Measurements from ENCODE around the gene EDAR.
A peak's percentile ranks its signal among the peaks of the same experiment; 100 is the strongest.

The EDAR gene
- 3.2 to 18.4 (median 9.9) reads per million in 4 donors for total RNA-seq

DNA sequence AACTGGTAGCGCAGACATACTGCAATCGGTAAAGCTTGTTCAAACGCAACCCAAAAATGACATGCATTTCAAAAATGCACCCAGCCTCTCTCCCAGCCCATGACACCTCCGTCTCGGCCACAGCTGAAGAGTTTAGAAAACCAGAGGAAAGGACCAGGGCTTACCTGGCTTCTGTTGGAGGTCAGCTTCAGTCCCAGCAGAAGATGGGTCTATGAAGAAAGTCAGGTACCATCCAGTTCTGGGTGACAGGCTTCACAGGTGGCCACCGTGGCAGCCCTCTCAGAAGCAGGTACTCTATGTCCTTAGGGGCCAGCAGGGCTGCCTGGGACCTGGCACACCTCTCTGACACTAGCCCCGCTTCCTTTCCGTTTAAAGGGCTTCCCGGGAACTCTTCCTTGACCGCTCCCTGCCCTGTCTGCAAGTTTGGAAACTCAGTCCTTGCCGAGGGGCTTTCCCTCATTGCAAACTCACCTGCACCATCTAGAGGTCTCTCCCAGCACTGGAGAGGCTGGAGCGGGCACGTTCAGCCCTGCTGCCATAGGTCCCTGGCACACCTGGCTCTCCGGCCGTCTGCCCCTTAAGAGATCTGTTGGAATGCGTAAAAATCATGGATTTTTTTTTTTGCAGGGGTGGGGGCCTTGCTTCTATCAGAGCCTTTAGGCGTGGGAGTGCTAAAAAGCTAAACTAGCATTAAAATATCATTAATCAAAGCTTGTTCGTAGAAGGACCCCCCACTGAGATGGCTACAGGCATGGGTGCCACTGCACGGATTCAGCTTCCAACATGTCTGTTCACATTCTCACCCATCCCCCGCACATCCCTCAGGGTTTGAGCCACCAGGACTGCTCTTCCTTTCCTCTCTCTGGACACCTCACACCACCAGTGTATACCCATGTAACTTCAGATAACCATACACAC, at the start of gene EDAR:
EDAR (minus strand) TSS at position 425 of the 918 bp plus-strand sequence. CDS start 58,206 bp downstream, outside the sequence.
- peak in 4 of 5 donors; percentile 12 to 34 (median 26) for DNase-seq

DNA sequence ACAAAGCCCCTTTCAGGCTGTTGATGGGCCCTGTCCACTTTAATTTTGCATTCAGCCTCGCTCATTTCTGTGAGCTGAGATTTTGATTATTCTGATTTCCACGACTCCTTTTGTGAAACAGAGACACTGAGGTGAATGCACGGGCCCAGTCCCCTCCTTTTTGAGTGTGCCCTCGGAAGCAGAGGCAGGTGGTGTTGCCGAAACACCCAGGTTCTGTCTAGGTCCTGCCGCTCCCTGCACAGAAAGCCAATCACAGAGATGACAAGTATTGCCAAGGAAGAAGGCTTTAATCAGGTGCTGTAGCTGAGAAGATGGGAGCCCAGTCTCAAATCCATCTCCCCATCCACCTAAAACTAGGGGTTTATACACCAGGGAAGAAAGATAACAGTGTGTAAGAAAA, 44.2 kb upstream of the EDAR start:
- no peak for DNase-seq

DNA sequence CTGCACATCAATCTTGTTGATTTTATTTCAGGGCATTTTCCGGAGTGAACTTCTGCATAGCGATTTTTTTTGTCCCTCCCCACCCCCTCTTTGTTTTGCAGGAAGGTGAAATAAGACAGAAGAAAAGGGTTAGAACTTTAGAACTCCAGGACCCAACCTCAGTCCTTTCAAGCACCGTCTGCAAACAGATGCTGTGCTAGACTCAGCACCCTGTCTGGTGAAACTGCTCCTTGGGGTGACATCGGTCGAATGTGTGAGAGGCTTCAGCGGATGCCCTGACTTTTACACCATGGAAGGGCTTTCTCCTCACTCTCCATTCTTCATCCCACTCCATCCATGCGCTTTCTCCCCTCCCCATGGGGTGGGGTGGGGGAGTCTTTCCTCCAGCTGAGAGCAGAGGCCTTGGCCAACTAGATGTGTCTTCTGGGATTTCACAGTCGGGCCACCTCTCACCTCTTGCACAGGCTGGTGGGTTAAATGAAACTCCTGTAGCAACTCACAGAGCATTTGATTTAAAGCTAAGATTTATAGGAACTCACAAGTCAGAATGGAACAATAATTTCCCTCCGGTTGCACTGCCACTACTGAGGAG, 43.3 kb upstream of the EDAR start:
- peak in 2 of 5 donors; percentile 22 to 52 for DNase-seq

DNA sequence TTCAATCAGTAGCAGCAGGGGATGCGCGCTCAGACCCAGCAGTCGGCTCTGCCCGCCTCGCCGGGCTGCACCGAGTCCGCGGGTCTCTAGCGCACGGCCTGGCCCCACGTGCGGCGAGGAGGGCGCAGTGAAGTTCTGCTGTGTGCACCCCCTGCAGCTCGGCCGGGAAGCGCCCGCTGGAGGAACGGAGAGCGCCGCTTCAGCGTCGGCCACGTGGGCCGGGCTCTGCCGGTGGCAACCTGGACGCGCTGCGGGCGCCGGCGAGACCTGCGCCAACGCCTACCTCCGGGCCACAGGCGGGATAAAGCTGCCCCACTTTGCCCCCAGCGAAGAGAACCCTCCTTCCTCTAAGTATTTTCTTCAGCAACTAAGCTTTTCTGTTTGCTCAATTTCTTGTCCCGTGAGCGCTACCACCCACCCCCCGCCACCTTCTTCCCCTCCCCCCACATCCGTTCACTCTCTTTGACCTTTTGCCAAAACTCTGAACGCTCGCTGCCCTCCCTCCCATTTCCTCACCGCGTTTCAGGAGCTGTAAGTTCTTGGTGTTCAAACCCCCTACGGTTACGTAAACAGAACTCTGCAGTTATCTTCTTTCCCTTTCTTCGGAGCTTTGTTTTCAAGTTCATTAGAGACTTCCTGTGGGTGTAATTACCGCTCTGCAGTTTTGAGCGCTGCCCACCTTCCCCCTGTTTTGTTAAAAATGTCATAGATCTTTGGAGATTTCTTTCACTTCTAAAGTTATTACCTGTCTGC, 42.6 kb upstream of the EDAR start:
- peak; percentile 40 to 83 (median 56) for DNase-seq

DNA sequence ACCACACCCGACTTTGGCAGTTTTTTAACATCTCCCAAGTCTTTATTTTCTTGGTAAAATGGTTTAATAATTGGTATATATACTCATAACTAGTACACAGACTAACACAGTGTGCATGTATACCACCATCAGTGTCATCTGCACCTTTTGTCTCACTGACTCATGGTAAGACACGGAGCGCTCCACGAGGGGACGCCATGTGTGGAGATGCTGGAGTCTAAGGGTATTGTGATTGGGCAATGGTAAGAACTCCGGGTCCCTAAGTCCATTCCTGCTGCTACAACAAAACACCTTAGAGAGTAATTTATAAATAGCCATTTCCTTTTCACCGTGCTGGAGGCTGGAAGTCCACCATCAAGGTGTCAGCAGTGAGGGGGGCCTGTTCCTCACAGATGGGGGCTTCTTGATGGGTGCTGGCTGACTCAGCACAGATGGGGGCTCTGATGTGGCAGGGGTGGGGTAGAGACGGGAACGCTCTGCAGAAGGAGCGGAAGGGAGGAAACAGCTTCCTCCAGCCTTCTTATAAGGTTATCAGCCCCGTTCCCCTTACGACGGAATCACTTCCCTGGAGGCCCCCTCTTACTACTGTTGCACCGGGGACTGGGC, 42.0 kb upstream of the EDAR start:
- DNase-seq = peak in 1 of 5 donors; percentile 12

DNA sequence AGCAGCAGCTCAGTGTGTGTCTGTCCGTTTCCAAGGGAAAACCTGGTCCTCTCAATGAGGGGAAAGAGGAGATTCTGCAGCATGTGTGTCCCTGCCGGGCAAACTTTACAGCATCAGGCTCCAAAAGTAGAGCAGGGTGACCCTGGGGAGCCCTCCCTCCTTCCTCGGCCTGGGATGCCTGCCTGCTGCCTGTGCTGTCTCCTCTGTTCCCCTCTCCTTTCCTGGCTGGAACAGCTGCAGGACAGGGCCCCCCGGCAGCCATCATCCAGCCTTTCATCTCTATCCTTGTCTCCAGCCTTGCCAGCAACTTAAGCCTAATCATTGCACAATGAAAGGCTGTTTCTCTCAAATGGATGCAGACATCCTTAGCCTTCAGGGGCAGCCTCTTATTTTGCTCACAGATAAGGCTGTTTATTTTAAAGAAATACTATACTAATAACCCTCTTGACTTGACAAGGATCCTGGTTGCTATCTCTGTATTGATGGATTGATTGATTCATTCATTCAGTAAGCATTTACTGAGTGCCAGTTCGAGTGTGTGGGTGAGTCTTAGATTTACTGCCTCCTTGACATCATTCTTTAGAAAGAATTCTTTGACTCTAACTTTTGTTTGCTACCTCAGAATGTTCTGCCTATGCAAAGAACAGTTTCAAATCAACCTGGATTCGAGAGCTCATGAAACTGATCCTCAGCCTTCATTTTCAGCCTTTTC, 40.6 kb upstream of the EDAR start:
- no peak for DNase-seq

DNA sequence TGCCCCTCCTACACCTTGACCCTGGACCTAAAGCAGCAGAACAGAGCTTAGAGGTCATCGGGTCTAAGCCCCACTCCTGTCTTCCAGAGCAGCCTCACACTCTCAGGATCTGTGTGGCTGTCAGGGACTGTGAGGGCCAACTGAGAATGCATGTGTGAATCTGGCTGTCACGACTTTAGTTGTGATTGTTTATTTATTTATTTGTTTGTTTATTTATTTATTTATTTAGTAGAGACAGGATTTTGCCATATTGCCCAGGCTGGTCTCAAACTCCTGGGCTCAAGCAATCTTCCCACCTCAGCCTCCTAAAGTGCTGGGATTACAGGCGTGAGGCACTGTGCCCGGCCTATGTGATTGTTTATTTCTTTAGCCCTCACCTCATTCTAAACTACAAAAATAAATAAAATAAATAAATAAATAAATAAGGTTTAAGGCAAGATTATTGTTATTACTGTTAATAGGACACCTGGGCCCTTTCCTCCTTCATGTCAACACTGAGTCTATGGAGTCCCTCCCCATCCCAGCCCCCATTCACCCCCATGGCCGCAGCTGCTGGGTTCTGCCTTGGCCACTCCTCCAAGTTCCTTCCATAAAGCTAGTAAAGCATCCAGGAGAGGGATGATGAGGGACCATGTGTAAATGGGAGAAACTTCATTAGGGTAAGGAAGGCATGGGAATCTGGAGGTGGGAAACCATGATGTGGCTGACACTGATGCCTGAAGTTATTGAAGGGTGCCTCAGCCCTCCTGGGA, 39.9 kb upstream of the EDAR start:
- DNase-seq = no peak

DNA sequence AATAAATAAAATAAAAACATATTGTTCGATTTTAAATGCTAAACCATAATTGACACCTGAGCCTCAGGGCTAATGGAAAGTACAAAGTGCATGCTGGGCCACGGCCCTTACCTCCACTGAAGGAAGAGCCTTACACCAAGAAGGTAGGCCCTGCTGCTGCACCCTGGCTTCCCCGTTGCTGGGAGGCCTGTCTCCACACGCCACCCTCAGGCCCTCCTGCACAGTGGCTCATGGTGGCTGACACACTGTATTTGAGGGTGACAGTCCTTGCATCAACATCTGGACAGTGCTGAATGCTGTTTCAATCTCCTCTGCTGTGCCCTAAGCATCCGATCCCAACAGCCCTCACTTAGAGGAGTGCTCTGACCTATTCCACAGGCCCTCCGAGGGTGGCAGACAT, 39.3 kb upstream of the EDAR start:
- DNase-seq = no peak

DNA sequence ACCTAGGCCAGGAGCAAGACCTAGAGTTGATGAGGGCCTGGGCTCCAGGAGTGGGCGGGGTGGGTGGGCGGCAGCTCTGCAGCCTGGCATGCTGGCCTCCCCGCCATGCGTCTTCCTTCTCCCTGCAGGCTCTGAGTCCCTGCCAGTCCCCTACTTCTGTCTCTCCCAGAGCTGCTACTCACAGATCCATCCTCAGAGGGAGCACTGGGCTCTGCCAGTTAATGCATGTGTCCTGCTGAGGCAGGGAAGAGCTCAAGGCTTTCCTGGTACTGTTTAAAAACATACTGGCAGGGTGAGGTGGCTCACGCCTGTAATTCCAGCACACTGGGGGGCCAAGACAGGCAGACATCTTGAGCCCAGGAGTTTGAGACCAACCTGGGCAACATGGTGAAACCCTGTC, 38.7 kb upstream of the EDAR start:
- no peak for DNase-seq

DNA sequence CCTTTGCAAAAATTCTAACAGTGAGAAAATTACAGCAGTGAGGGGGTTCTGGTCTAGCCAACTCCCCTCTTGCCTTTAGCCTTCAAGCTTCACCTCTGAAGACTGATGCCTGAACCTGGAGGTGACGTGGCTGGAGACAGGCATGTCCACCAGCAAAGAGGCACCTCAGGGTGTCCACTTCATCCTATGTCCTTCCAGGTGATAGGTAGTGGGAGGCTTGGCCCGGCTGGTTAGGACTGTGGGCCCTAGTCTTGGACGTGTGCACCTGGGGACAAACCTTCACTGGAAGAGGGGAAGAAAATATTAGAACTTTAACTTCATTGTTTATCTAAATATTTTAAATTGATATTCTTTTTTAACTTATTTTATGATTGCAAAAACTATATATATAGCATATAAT, 35.5 kb upstream of the EDAR start:
- DNase-seq = no peak

DNA sequence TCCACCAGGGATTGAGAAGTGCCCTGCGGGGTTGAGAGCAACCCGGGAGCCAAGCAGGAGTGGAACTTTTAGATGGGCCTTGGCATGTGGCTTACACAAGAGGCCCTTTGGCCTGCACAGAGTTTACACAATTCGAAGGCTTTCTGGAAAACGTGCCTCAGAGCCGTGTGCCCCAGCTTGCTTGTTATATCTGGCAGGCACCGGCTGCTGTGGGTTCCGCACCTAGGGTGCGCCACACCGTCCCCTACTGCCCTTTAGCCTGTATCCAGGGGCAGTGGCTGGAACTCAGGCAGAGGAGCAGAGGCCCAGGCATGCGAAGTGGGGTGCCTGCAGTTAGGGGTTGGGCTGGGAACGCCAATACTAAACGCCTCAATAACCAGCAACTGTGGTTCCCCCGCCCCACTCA, 32.9 kb upstream of the EDAR start:
- no peak for DNase-seq

DNA sequence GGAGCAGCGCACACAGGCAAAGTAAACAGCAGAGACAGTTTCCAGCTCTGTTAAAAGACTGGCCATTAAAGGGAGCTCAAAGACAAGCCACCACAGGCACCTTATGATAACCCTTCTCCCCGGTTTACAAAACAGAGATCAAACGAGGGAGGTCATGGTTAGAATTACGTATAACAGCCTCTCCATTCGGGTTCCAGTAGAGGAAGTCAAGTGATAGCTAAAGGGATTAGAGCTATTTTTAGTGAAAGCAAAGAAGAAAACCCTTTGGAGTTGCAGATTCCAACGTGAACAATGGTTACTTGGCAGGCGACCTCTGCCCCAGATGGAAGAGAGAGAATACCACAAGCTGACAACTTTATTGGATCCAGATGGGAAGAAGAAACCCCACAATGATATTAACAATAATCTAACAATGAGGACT, 31.2 kb upstream of the EDAR start:
- DNase-seq = no peak

DNA sequence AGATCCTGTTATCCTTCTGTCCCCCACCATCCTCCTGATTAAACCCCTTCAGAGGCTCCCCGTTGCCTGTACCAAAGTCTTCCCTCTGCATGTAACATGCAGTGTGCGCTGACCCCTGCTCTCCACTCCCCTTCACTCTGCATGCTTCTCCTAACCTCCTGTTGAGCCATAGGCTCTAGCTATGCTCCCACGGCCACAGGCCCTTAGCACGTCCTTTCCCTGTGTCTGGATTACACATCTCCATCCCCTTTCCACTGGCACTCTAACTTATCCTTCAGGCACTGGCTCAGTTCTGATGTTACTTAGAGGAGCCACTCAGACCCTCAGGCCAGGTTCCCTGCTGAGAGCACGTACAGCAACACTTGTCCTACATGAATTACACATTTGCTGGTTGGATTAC, 29.4 kb upstream of the EDAR start:
- no peak for DNase-seq

DNA sequence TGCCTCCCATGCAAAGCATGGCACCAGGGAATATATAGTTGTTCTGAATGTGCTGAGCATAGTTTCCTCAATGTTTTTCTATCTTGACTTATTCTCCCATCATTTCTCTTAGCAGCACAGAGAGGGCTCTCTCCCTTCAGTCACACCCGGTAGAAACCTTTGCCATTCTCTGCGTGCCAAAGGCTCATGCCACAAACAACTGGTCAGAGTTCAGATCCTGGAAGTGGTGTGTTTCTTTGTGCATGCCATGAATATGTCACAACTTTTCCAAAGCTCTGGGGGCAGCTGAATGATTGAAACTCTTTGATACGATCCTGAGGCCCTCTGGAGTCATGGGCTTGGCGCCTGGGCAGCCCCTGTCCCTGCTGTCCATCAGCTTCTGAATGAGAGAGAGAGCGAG, 28.0 kb upstream of the EDAR start:
- no peak for DNase-seq

DNA sequence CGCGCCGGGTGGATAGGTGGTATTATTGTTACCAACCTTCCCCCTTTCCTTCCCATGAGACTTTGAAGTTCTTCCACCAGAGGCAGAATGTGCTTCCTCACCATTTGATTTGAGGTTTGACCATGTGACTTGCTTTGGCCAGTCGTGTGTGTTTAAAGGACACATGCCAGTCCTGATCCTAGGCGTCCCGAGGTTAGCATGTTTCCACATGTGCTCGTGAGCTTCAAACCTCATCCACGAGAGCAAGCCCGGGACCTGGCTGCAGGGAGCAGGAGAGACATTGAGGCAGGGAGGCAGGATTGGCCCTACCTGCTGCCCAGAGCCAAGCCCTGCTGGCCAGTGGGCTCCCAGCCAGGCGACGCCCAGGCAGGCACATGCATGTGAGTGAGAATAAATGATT, 27.4 kb upstream of the EDAR start:
- no peak for DNase-seq

DNA sequence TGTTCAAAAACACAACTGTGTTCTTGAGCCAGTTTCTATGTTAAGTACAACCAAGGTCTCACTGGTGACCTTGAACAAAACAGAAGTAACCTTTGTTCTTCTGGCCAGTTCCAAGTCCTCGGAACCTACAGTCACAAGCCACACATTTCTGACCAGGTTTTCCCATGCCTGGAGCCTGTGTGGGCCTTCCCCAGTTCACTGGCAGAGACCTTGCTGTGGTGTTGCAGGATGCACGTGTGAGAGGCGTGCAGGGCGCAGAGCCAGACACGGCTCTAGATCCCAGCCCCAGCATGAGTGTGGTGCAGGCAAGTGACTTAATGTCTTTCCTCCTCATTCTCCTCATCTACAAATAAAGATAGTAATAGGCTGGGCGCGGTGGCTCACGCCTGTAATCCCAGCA, 25.5 kb upstream of the EDAR start:
- DNase-seq = no peak

DNA sequence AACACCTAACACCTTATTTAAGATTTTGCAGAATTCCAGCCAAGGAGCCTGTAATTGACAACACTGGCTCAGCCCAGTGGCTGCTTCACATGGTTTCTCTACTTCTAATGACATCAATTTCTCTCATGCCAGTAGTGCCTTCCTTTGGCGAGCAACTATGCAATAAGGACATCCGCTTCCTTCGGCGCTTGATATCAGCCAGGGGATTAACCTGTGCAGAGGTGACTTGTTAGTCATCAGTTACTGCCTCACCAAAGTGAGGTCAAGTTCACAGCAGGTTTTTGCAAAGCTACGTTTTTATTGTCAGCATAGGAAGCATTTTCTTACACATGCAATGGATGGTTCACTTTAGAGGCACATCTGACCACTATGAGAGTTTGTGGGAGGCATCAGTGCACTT, 24.0 kb upstream of the EDAR start:
- DNase-seq = no peak

DNA sequence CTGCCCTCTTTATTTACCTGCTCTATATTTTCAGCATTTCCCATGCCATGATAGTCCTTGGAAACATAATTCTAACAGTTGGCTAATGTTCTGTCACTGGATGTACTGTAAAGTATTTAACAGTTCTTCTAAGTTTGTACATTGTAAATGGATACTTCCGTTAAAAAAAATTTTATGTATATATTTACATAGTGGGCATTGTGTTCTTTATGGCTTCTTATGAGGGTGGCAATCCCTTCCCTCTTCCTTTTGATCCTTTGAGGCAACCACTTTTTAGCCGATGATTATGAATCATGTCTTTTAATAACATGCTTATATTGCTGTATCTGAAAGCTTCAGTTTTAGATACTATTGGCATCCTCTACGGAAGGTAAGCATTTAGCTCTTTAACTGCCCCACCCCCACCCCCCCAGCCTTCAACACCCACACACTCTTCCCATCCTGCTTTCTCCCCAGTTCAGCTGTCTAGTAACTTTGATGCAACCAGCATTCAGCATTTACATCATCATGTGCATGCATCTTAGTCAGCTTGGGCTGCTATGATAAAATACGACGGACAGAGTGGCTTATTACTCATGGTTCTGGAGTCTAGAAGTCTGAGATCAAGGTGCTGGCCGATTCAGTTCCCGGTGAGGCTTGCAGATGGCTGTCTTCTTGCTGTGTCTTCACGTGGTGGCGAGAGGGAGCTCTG, 21.0 kb upstream of the EDAR start:
- no peak for DNase-seq

DNA sequence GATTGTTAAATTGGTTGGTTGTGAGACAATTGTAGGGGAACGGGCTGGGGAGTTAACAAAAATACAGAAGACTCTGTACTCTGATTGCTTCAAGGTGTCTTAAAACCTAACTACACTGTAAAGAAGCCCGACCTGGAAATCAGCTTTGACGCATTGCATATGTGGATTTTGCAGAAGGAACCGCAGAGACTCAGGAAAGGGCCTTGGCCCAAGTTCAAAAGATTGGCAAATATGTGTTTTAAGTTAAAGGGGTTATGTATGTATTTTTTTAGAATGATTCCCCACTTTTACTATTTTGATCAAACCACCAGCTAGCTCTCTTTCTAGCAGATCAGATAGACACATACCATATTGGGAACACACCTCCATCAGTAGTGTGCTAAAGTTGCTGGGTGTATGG, 18.0 kb upstream of the EDAR start:
- DNase-seq = no peak

DNA sequence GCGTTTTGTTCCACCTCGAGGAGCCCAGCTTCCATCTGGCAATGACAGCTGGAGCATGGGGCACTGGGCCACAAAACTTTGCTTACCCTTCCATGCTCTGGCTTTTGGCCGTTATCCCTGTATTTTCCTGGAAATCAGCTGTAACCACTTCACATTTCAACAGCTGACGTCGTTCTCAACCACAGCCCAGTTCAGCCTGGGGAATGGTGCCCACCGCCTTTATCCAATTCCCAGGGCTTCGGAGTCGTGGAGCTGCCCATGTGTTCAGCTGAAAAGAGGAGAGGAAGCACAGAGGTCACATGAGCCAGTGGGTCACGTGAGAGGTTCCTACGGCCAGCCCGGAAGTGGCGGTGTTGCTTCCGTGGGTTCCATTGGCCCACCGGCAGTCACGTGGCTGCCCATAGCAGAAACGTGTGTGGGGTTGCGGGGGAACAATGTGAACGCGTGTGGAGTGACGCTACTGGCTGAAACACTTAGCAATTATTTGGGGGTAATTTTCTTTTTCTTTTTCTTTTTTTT, 16.7 kb upstream of the EDAR start:
- no peak for DNase-seq

DNA sequence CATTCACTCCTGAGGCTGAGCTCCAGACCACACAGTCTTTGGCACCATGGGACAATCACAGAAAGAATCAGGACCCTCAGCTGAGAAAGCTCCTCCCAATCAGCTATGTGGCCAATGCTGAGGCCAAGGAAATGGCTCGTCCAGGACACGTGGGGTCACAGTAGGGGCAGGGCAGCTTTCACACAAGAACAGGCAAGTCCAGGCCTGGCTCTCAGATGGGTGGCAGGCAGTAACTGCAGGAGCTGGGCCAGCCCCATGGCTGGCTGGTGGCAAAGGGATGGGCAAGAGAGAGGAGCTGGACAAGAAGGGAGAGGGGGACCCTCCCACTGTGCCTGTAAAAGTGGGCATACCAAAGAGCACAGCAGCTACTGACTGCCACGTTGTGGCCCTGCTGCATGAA, 12.2 kb upstream of the EDAR start:
- no peak for DNase-seq
